Lower lobe of right lung (tissue), 2 donors: ENCODE measurements around the gene CCM2. TPM values are rescaled to one million over a fixed set of nuclear protein-coding genes. Genes with fewer than 3 reads are reported as not detected.

Experiments
- ATAC-seq, 2 donors: fragments of 200-7000 bp; cut with Tn5 transposase; one replicate each; pipeline ENCODE4 v1.9.1; 2020 to 2022; ENCODE audit warnings: mild to moderate bottlenecking in 2 of 2, moderate library complexity in 2 of 2
- DNase-seq: peaks from one replicate; pipeline ENCODE4 v3.0.0-alpha.2; 2020
- H3K27ac ChIP-seq: fragments of 200-600 bp; one replicate; pipeline ENCODE4 v1.8.0; 2022
- H3K27me3 ChIP-seq: fragments of 200-600 bp; one replicate; pipeline ENCODE4 v1.8.0; 2022; ENCODE audit warnings: low read depth
- H3K36me3 ChIP-seq: fragments of 200-600 bp; one replicate; pipeline ENCODE4 v1.8.0; 2022; ENCODE audit warnings: mild to moderate bottlenecking
- H3K4me1 ChIP-seq: fragments of 200-600 bp; one replicate; pipeline ENCODE4 v1.8.0; 2022
- H3K4me3 ChIP-seq: fragments of 200-600 bp; one replicate; pipeline ENCODE4 v1.8.0; 2022; ENCODE audit warnings: mild to moderate bottlenecking
- H3K9me3 ChIP-seq: fragments of 200-600 bp; one replicate; pipeline ENCODE4 v1.8.0; 2022
- CTCF ChIP-seq: fragments of 200-600 bp; IDR thresholded peaks from one replicate; pipeline ENCODE4 v1.8.0; 2022; ENCODE audit warnings: antibody characterized with exemption, mild to moderate bottlenecking
- intact Hi-C: fragments of 100-400 bp; cut with DNase I; formaldehyde crosslinking; loops from one replicate; pipeline ENCODE4 v1.11.0; 2022
- total RNA-seq: library from RNA; stranded (reverse); fragmentation: NEBNext Ultra II Directional; extraction: Animal tissue kit (Norgen Biotek cat#: 25700); gene quantifications from one replicate; pipeline ENCODE4 v1.2.1, GENCODE V29; 2021
- donor health status: DM: no; HTN: yes; CAD: no; lungs with severe emphysema.

Gene CCM2
- total RNA-seq, 1 donor from 2014 or later = 45.7 TPM

- peak overlapping the region; percentile 81 for H3K27ac ChIP-seq
- peak overlapping the region; percentile 50 for H3K4me3 ChIP-seq
- H3K9me3 ChIP-seq = no peaks in the 10 kb centered on the region
- H3K27me3 ChIP-seq = no peaks in the 10 kb centered on the region
- H3K36me3 ChIP-seq = peaks cover 6% of the 10 kb centered on the region
- no peaks in the 10 kb centered on the region for H3K4me1 ChIP-seq
- intact Hi-C loops = no loop called here
- DNase-seq = no peak
- TF ChIP-seq CTCF = no peak
- peak; percentile 29 to 43 for ATAC-seq
Observed at GRCh38 chr7:45028138-45028919, 28.3 kb downstream of the CCM2 start.

- ATAC-seq (no peak), DNase-seq (no peak)
- Histone ChIP-seq H3K27me3 (no peaks in the 10 kb centered on the region), H3K27ac (no peak overlapping the region), H3K36me3 (peaks cover 6% of the 10 kb centered on the region), H3K4me1 (no peaks in the 10 kb centered on the region), H3K4me3 (peak overlapping the region; percentile 50), H3K9me3 (no peaks in the 10 kb centered on the region)
- intact Hi-C loops = no loop called here
- no peak for TF ChIP-seq CTCF
Observed at GRCh38 chr7:45028920-45029344, 28.9 kb downstream of the CCM2 start.

DNA sequence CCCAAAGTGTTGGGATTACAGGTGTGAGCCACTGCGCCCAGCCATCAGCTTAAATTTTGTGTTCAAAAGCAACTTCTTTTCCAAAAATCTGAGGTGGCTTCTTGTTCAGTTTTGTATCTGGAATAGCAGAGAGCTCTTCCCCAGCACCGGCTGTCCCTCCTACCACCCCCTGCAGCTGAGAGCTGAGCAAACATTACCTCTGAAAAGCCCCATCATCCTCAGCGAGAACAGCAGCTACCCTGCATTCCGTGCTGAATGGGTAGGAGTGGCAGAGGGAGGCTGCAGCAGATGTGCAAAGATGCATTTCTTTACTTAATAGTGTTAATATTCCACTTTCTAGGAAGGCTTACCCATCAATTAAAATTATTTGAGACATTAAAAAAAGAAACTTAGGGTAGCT lies 31.8 kb downstream of the CCM2 start:
- intact Hi-C loops = no loop called here
- Histone ChIP-seq H3K9me3 (no peaks in the 10 kb centered on the region), H3K27me3 (no peaks in the 10 kb centered on the region), H3K4me1 (peaks cover 11% of the 10 kb centered on the region), H3K36me3 (peaks cover 4% of the 10 kb centered on the region), H3K4me3 (no peak overlapping the region), H3K27ac (no peak overlapping the region)
- ATAC-seq (no peak), DNase-seq (no peak)
- TF ChIP-seq CTCF = no peak

DNA sequence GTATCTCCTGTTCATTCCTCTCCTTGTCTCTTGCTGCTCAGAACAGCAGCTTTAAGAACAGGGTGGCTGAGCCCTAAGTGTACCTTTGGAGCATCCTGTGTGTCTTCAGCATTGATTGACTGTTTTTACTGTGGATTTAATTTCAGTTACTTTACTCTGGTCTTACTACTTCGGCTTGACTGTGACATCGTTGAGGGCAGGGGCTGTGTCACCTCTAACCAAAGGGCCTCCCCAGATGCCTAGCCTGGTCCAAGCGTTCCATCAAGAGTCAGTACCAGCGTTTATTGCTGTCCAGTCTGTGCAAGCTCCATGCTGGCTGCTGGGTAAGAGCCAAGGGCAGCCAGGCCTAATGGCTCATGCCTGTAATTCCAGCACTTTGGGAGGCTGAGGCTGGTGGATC lies 32.4 kb downstream of the CCM2 start:
- Histone ChIP-seq H3K4me3 (no peak overlapping the region), H3K36me3 (no peaks in the 10 kb centered on the region), H3K9me3 (no peaks in the 10 kb centered on the region), H3K4me1 (peaks cover 14% of the 10 kb centered on the region), H3K27me3 (no peaks in the 10 kb centered on the region), H3K27ac (no peak overlapping the region)
- intact Hi-C loops = no loop called here
- no peak for TF ChIP-seq CTCF
- ATAC-seq (no peak), DNase-seq (no peak)

GRCh38 chr7:45033261-45033930 lies 33.4 kb downstream of the CCM2 start:
- no peak for DNase-seq
- Histone ChIP-seq H3K9me3 (no peaks in the 10 kb centered on the region), H3K4me1 (peaks cover 14% of the 10 kb centered on the region), H3K27ac (no peak overlapping the region), H3K4me3 (no peak overlapping the region), H3K36me3 (peaks cover 7% of the 10 kb centered on the region), H3K27me3 (no peaks in the 10 kb centered on the region)
- TF ChIP-seq CTCF = no peak
- no peak for ATAC-seq
- intact Hi-C loops = no loop called here
